GM18508 (cell line): ENCODE data around the gene LRRTM4.
"Not testable (repeated sequence)": the region's sequence is repeated elsewhere in the genome, so short reads cannot be mapped to it uniquely, and the experiment has no call there.

Source experiments
- ATAC-seq: cut with Tn5 transposase; IDR thresholded peaks from one replicate; pipeline ENCODE4 v1.9.1; 2021; ENCODE audit warnings: moderate number of reproducible peaks; ENCODE audit not compliant: insufficient read depth, unreplicated experiment

The LRRTM4 gene

GRCh38 chr2:77190721-77191346 is 331.3 kb downstream of the LRRTM4 start:
- ATAC-seq, result no peak

GRCh38 chr2:77185052-77185451 is 337.1 kb downstream of the LRRTM4 start:
- no peak for ATAC-seq

- ATAC-seq, result no peak
Measured at GRCh38 chr2:77179297-77179696, 342.9 kb downstream of the LRRTM4 start.

- not testable (repeated sequence) for ATAC-seq
Measured at GRCh38 chr2:77175266-77175780, 346.9 kb downstream of the LRRTM4 start.

GRCh38 chr2:77169426-77169825 is 352.8 kb downstream of the LRRTM4 start:
- ATAC-seq, result no peak

GRCh38 chr2:77164021-77164420 is 358.2 kb downstream of the LRRTM4 start:
- not testable (repeated sequence) for ATAC-seq

- no peak for ATAC-seq
Measured at GRCh38 chr2:77161009-77161408, 361.2 kb downstream of the LRRTM4 start.

GRCh38 chr2:77156599-77156998 is 365.6 kb downstream of the LRRTM4 start:
- no peak for ATAC-seq

- ATAC-seq, result no peak
Measured at GRCh38 chr2:77155511-77155910, 366.7 kb downstream of the LRRTM4 start.

- no peak for ATAC-seq
Measured at GRCh38 chr2:77149565-77149964, 372.6 kb downstream of the LRRTM4 start.

GRCh38 chr2:77147153-77147552 is 375.0 kb downstream of the LRRTM4 start:
- no peak for ATAC-seq

- ATAC-seq, result no peak
Measured at GRCh38 chr2:77144772-77145171, 377.4 kb downstream of the LRRTM4 start.

- ATAC-seq, result no peak
Measured at GRCh38 chr2:77142141-77142540, 380.0 kb downstream of the LRRTM4 start.

GRCh38 chr2:77128479-77128878 is 393.7 kb downstream of the LRRTM4 start:
- ATAC-seq, result not testable (repeated sequence)

GRCh38 chr2:77127345-77127744 is 394.8 kb downstream of the LRRTM4 start:
- no peak for ATAC-seq

- ATAC-seq, result no peak
Measured at GRCh38 chr2:77121518-77121917, 400.7 kb downstream of the LRRTM4 start.

- ATAC-seq, result no peak
Measured at GRCh38 chr2:77119333-77119732, 402.8 kb downstream of the LRRTM4 start.

GRCh38 chr2:77108915-77109314 is 413.3 kb downstream of the LRRTM4 start:
- ATAC-seq, result no peak

- ATAC-seq, result no peak
Measured at GRCh38 chr2:77105008-77105407, 417.2 kb downstream of the LRRTM4 start.

GRCh38 chr2:77104554-77104953 is 417.6 kb downstream of the LRRTM4 start:
- ATAC-seq, result no peak

- ATAC-seq, result no peak
Measured at GRCh38 chr2:77102927-77103326, 419.2 kb downstream of the LRRTM4 start.

GRCh38 chr2:77101796-77102452 is 420.3 kb downstream of the LRRTM4 start:
- no peak for ATAC-seq
